ENCODE measurements around the gene POU3F2. TPM values are rescaled to one million over a fixed set of nuclear protein-coding genes. Genes with fewer than 3 reads are reported as not detected.

The POU3F2 gene
- total and polyA plus RNA-seq, 2 donors (not counting 3 experiments of a cell fraction or from before 2014, with no cell fraction given), result not detected

- ChIA-PET CTCF (interaction anchor here (0.7 to 1.2 kb wide), 4 partner anchors 10 to 1345 kb away, joined by 3 to 4 read pairs (median 3); no protein-coding TSS in a partner anchor), POLR2A (no interaction called here)
- intact Hi-C loops (cut with micrococcal nuclease), result loop anchor here (10.0 kb wide), 1 partner anchor 1138 kb away; no protein-coding TSS in a partner anchor
- Histone ChIP-seq H3K27ac (ENCODE audit: insufficient read depth, low read depth, low read length) (no peak overlapping the region), H3K36me3 (ENCODE audit: control insufficient read depth in 2 of 2, extremely low read depth in 1 of 2, insufficient read depth in 2 of 2, low read length in 2 of 2) (no peaks in the 10 kb centered on the region), H3K4me2 (ENCODE audit: insufficient read depth, low read length) (no peak overlapping the region), H3K9me3 (replicated peaks; ENCODE audit: control insufficient read depth, insufficient read depth, low read length) (no peaks in the 10 kb centered on the region), H3K79me2 (ENCODE audit: control insufficient read depth, insufficient read depth, low read length) (no peaks in the 10 kb centered on the region), H3K27me3 (ENCODE audit: control insufficient read depth in 2 of 2, insufficient read depth in 2 of 2, low read length in 2 of 2) (peaks cover 80 to 100% of the 10 kb centered on the region in 2 experiments), H3K9ac (replicated peaks; ENCODE audit: extremely low read depth, insufficient read depth, low read length) (no peak overlapping the region), H3K9me1 (replicated peaks; ENCODE audit: control insufficient read depth, extremely low read depth, insufficient read depth, low read length) (no peaks in the 10 kb centered on the region), H4K20me1 (replicated peaks; ENCODE audit: control insufficient read depth, extremely low read depth, insufficient read depth, low read length) (no peaks in the 10 kb centered on the region), H3K4me1 (ENCODE audit: control insufficient read depth, extremely low read depth, insufficient read depth, low read length) (peaks cover 2% of the 10 kb centered on the region), H3K4me3 (replicated peaks in 1 of 3; ENCODE audit: insufficient read depth in 1 of 3, low read depth in 1 of 3, low read length in 3 of 3) (no peak overlapping the region), H2AFZ (ENCODE audit: low read depth, low read length) (no peak overlapping the region)
- dilution Hi-C loops (cut with MboI; ENCODE audit: extremely low pct_ligation_motif_present, low sequenced_read_pairs), result no loop called here
- no TSS peak for BruUV-seq (replicated peaks)
- DNase-seq (ENCODE audit: low read depth, low spot score), result no peak
- no peak for FAIRE-seq
- TF ChIP-seq EZH2 (IDR thresholded peaks at IDR 0.05; ENCODE audit: borderline replicate concordance, low read depth, low read length, severe bottlenecking) (peak; percentile 93), POLR2A (IDR thresholded peaks at IDR 0.05; ENCODE audit: low read depth, low read length) (no peak)
Measured at GRCh38 chr6:98842342-98843180, 8.2 kb downstream of the POU3F2 start.

- Histone ChIP-seq H3K9me3 (replicated peaks; ENCODE audit: control insufficient read depth, insufficient read depth, low read length) (no peaks in the 10 kb centered on the region), H3K79me2 (ENCODE audit: control insufficient read depth, insufficient read depth, low read length) (no peaks in the 10 kb centered on the region), H3K4me1 (ENCODE audit: control insufficient read depth, extremely low read depth, insufficient read depth, low read length) (peaks cover 2% of the 10 kb centered on the region), H3K9me1 (replicated peaks; ENCODE audit: control insufficient read depth, extremely low read depth, insufficient read depth, low read length) (no peaks in the 10 kb centered on the region), H4K20me1 (replicated peaks; ENCODE audit: control insufficient read depth, extremely low read depth, insufficient read depth, low read length) (no peaks in the 10 kb centered on the region), H3K4me3 (replicated peaks in 1 of 3; ENCODE audit: insufficient read depth in 1 of 3, low read depth in 1 of 3, low read length in 3 of 3) (no peak overlapping the region), H3K27me3 (ENCODE audit: control insufficient read depth in 2 of 2, insufficient read depth in 2 of 2, low read length in 2 of 2) (peaks cover 85 to 100% of the 10 kb centered on the region in 2 experiments), H2AFZ (ENCODE audit: low read depth, low read length) (no peak overlapping the region), H3K9ac (replicated peaks; ENCODE audit: extremely low read depth, insufficient read depth, low read length) (no peak overlapping the region), H3K4me2 (ENCODE audit: insufficient read depth, low read length) (no peak overlapping the region), H3K36me3 (ENCODE audit: control insufficient read depth in 2 of 2, extremely low read depth in 1 of 2, insufficient read depth in 2 of 2, low read length in 2 of 2) (no peaks in the 10 kb centered on the region), H3K27ac (ENCODE audit: insufficient read depth, low read depth, low read length) (no peak overlapping the region)
- BruUV-seq (replicated peaks), result no TSS peak
- ChIA-PET POLR2A (no interaction called here), CTCF (interaction anchor here (0.6 to 2.1 kb wide), 9 partner anchors 9 to 1346 kb away, joined by 3 to 11 read pairs (median 4); partner anchors contain the start of gene POU3F2)
- no peak for DNase-seq (ENCODE audit: low read depth, low spot score)
- intact Hi-C loops (cut with micrococcal nuclease) (loop anchor here (1.0 to 10.0 kb wide), 6 partner anchors 9 to 1775 kb away; partner anchors contain the start of gene POU3F2), dilution Hi-C loops (cut with MboI; ENCODE audit: extremely low pct_ligation_motif_present, low sequenced_read_pairs) (no loop called here)
- FAIRE-seq, result no peak
- TF ChIP-seq MYC (IDR thresholded peaks at IDR 0.05; ENCODE audit: low read depth, low read length) (no peak), JUN (IDR thresholded peaks at IDR 0.05; ENCODE audit: borderline replicate concordance, insufficient read depth, insufficient read length, low read depth) (no peak), MAX (IDR thresholded peaks at IDR 0.05; ENCODE audit: insufficient read depth, insufficient read length) (no peak), POLR2A (IDR thresholded peaks at IDR 0.05; ENCODE audit: low read depth, low read length) (no peak), EZH2 (IDR thresholded peaks at IDR 0.05; ENCODE audit: borderline replicate concordance, low read depth, low read length, severe bottlenecking) (peak; percentile 89), POLR2AphosphoS5 (IDR thresholded peaks at IDR 0.05; ENCODE audit: insufficient read depth, low read depth, low read length) (no peak)
- TF ChIP-seq, protein P1, sequence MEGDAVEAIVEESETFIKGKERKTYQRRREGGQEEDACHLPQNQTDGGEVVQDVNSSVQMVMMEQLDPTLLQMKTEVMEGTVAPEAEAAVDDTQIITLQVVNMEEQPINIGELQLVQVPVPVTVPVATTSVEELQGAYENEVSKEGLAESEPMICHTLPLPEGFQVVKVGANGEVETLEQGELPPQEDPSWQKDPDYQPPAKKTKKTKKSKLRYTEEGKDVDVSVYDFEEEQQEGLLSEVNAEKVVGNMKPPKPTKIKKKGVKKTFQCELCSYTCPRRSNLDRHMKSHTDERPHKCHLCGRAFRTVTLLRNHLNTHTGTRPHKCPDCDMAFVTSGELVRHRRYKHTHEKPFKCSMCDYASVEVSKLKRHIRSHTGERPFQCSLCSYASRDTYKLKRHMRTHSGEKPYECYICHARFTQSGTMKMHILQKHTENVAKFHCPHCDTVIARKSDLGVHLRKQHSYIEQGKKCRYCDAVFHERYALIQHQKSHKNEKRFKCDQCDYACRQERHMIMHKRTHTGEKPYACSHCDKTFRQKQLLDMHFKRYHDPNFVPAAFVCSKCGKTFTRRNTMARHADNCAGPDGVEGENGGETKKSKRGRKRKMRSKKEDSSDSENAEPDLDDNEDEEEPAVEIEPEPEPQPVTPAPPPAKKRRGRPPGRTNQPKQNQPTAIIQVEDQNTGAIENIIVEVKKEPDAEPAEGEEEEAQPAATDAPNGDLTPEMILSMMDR (IDR thresholded peaks at IDR 0.05; ENCODE audit: extremely low read depth in 1 of 2, insufficient read depth in 1 of 2, low read depth in 1 of 2, low read length in 2 of 2), result no peak
Measured at GRCh38 chr6:98843271-98844243, 9.2 kb downstream of the POU3F2 start.

Measured in endothelial cell of umbilical vein (primary cell).